ENCODE measurements around the gene TBC1D4.

TBC1D4 gene

DNA sequence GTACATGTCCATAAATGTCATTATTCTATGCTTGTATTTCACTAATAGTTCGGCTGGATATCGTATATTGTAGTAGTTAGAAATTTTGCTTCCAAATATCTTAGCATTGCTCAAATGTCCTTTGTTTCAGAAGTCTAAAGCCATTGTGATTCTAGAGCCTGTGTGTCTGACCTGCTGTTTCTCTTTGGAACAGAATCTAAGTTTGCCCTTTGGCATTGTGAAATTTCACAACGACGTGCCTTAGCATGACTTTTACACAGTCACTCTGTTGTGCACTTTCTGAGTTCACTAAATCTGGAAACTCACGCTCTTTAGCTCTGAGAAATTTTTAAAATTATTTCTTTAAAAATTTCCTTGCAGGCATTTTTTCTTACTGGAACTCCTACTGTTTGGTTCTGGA is 152.2 kb downstream of the TBC1D4 start:
- Mint-ChIP-seq H3K4me3 (no peak overlapping the region), H3K4me1 (peaks cover 6% of the 10 kb centered on the region), H3K27me3 (ENCODE audit: low read depth) (no peaks in the 10 kb centered on the region), H3K36me3 (ENCODE audit: low read depth) (peaks cover 14% of the 10 kb centered on the region), H3K27ac (peak overlapping the region in 1 of 3 experiments; percentile 39), H3K9me3 (no peaks in the 10 kb centered on the region)
- TF ChIP-seq, protein P1, sequence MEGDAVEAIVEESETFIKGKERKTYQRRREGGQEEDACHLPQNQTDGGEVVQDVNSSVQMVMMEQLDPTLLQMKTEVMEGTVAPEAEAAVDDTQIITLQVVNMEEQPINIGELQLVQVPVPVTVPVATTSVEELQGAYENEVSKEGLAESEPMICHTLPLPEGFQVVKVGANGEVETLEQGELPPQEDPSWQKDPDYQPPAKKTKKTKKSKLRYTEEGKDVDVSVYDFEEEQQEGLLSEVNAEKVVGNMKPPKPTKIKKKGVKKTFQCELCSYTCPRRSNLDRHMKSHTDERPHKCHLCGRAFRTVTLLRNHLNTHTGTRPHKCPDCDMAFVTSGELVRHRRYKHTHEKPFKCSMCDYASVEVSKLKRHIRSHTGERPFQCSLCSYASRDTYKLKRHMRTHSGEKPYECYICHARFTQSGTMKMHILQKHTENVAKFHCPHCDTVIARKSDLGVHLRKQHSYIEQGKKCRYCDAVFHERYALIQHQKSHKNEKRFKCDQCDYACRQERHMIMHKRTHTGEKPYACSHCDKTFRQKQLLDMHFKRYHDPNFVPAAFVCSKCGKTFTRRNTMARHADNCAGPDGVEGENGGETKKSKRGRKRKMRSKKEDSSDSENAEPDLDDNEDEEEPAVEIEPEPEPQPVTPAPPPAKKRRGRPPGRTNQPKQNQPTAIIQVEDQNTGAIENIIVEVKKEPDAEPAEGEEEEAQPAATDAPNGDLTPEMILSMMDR (IDR thresholded peaks at IDR 0.05; ENCODE audit: unreplicated experiment in 3 of 3), result no peak

DNA sequence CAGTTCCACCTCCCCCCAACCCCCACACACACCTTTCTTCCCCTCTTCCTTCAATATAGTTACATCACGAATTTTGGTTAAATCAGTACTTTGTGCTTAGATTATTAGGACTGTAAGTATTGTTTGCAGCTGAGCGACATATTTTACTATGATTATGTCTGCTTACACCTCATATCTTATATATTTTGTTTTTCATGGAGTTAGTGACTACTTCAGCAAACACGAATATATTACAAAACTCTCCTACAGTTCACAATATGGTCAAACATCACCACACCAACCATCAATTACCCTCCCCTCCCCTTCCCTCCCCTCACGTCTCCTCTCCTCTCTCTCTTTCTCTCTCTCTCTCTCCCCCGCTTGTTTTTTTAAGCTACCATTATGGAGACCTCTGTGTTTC is 152.9 kb downstream of the TBC1D4 start:
- Mint-ChIP-seq H3K27me3 (ENCODE audit: low read depth) (no peaks in the 10 kb centered on the region), H3K4me3 (no peak overlapping the region), H3K4me1 (peaks cover 6% of the 10 kb centered on the region), H3K27ac (no peak overlapping the region), H3K9me3 (no peaks in the 10 kb centered on the region), H3K36me3 (ENCODE audit: low read depth) (peaks cover 15% of the 10 kb centered on the region)
- TF ChIP-seq, protein P1 (IDR thresholded peaks at IDR 0.05; ENCODE audit: unreplicated experiment in 3 of 3), result no peak

DNA sequence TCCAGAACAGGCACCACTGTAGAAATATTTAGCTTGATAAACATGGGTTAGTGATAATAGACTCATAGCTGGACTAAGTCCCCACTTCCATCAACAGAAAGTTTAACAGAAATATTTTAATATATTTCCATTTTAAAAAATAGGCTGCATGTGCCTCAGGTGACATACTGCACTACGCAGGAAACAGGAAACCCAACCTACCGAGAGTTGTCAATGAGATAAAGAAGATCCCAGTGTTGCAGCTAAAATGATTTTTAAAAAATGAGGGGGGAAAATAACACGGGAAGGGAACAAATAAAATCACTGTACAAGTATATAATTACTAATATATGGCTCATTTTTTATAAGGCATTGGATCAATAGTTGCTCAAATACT is 154.8 kb downstream of the TBC1D4 start:
- no peaks in the 10 kb centered on the region for H3K9me3 Mint-ChIP-seq
- TF ChIP-seq, protein P1 (IDR thresholded peaks at IDR 0.05; ENCODE audit: unreplicated experiment in 3 of 3), result no peak
- H3K36me3 Mint-ChIP-seq (ENCODE audit: low read depth), result peaks cover 17% of the 10 kb centered on the region
- H3K4me1 Mint-ChIP-seq, result peaks cover 6% of the 10 kb centered on the region
- no peak overlapping the region for H3K4me3 Mint-ChIP-seq
- no peaks in the 10 kb centered on the region for H3K27me3 Mint-ChIP-seq (ENCODE audit: low read depth)
- H3K27ac Mint-ChIP-seq, result peak overlapping the region in 1 of 3 experiments; percentile 9

DNA sequence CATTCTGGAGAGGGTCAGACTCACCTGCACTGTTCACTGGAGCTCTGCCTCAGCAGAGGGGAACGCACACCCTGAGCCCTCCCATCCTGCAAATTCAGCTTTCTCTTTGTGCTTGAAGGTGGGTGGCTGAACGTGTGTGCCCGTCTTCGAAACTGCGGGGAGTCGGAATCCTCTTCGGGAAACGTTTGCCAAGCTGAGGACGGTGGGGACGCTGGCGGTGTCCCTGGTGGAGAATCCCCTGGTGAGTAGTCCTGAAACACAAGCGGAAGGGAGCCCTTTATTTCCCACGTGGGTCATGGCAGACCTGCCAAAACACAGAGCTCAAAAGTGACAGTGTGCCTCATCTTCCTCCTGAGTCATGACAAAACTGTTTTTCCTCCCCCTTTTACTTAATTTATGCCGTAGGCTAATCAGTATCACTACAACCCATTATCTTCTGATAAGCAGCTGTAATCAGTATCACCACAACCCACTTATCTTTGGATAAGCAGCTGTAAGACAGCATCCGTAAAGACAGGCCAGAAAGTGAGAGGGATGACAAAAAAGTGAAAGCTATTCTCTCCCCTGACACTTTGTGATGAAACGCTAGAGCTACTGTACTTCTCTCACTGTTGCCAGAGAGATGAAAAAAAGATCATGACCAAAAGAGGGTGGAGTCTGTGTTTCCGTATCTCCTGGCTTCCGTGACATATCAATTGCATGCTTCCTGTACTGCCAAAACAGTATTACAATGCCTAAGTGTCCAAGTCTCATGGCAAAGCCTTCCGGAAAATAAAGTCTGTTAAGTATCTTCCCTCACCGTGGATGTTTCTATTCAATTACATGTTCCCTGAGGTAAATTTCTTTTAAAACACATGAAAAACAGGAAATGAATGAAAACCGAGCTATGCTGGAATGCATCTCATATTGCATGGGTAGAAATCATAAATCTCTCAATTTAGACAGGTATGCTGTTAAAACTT is 155.5 kb downstream of the TBC1D4 start:
- Mint-ChIP-seq H3K4me3 (no peak overlapping the region), H3K4me1 (peaks cover 6% of the 10 kb centered on the region), H3K9me3 (no peaks in the 10 kb centered on the region), H3K27me3 (ENCODE audit: low read depth) (no peaks in the 10 kb centered on the region), H3K27ac (peak overlapping the region in 2 of 3 experiments; percentile 9 to 12), H3K36me3 (ENCODE audit: low read depth) (peaks cover 20% of the 10 kb centered on the region)
- TF ChIP-seq, protein P1 (IDR thresholded peaks at IDR 0.05; ENCODE audit: unreplicated experiment in 3 of 3), result no peak

DNA sequence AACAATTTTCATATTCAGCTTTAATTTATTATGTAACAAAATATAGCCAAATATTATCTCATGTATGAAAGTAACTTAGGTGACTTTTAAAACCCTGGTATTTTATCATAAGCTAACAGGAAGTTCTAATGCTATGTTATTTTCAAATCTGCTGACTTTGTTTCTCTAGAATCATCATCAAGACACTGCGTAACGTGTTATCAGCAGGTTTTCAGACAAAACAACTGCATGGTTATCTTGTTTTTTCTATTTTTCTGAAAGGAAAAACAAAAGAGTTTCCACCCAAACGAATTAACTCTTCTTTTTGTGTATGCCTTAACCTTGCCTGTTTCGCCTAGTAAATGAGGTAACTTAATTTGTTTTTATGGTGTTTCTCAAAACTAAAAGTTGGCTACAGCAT is 156.3 kb downstream of the TBC1D4 start:
- no peak overlapping the region for H3K4me3 Mint-ChIP-seq
- peaks cover 21% of the 10 kb centered on the region for H3K36me3 Mint-ChIP-seq (ENCODE audit: low read depth)
- TF ChIP-seq, protein P1 (IDR thresholded peaks at IDR 0.05; ENCODE audit: unreplicated experiment in 3 of 3), result no peak
- no peaks in the 10 kb centered on the region for H3K9me3 Mint-ChIP-seq
- peaks cover 6% of the 10 kb centered on the region for H3K4me1 Mint-ChIP-seq
- H3K27ac Mint-ChIP-seq, result no peak overlapping the region
- H3K27me3 Mint-ChIP-seq (ENCODE audit: low read depth), result no peaks in the 10 kb centered on the region

All from nephron (organoid).